ENCODE measurements around the gene TOGARAM2.
"Not testable (repeated sequence)": the region's sequence is repeated elsewhere in the genome, so short reads cannot be mapped to it uniquely, and the experiment has no call there.

Gene TOGARAM2

GRCh38 chr2:28975671-28976070, 5.4 kb upstream of the TOGARAM2 start:
- no peak overlapping the region for H3K4me3 ChIP-seq (ENCODE audit: low read depth, low read length)
- DNase-seq (ENCODE audit: low read depth): no peak
- no peak for TF ChIP-seq CTCF (IDR thresholded peaks at IDR 0.05; ENCODE audit: insufficient read depth, low read depth, low read length, missing control alignments)

DNA sequence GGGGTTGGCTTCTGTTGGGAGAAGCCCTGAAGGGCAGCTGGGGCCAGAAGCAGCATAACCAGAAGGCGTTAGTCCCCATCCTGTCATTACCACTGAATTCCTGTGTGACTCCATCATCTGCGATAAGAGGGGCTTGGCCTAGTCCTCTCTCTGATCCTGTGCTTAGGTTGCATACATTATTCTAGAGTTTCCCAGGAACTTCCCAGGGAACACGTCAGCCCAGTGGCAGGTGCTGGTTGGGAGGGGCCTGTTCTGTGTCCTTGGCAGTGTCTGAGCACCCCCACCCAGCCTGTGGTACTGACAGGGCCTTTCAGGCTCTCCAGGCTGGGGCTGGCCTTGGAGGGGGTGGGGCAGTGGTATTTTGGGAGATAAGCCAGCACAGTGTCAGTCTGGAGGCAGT, 4.5 kb upstream of the TOGARAM2 start:
- H3K4me3 ChIP-seq (ENCODE audit: low read depth, low read length): no peak overlapping the region
- TF ChIP-seq CTCF (IDR thresholded peaks at IDR 0.05; ENCODE audit: insufficient read depth, low read depth, low read length, missing control alignments): no peak
- no peak for DNase-seq (ENCODE audit: low read depth)

- DNase-seq (ENCODE audit: low read depth): no peak
- H3K4me3 ChIP-seq (ENCODE audit: low read depth, low read length): no peak overlapping the region
- no peak for TF ChIP-seq CTCF (IDR thresholded peaks at IDR 0.05; ENCODE audit: insufficient read depth, low read depth, low read length, missing control alignments)
Observed at GRCh38 chr2:28977176-28977875, 3.8 kb upstream of the TOGARAM2 start.

DNA sequence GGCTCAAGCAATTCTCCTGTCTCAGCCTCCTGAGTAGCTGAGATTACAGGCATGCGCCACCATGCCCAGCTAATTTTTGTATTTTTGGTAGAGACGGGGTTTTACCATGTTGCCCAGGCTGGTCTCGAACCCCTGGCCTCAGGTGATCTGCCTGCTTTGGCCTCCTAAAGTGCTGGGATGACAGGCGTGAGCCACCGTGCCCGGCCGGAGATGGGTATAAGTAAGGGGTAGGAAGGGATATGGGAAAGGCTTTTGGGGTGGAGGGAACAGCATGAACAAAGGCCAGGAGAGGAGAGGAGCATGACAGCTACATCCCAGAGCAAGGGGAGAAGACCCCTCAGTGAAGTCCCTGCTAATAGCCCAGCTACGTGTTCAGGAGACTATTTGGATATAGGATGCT, 3.1 kb upstream of the TOGARAM2 start:
- DNase-seq (ENCODE audit: low read depth); H3K4me3 ChIP-seq (ENCODE audit: low read depth, low read length): not testable (repeated sequence)

DNA sequence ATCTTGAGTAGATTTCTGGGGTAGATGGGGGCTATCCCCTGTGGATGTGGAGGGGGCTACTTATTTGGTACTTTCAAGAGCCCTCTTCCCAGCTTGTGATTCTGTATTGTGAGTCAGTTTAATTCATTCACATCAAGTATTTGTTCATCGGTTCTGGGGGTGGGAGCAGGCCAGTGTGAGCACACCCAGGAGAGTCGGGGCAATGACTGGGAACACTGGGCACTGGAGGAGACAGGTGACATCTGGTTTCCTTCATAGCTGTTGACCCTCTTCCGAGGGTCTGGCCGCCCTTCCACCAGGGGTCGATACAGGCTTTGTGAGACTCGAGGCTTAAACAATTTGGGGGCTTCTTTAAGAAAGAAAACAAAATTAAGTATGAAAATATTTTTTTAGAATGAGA, 2.5 kb upstream of the TOGARAM2 start:
- DNase-seq (ENCODE audit: low read depth): no peak
- no peak overlapping the region for H3K4me3 ChIP-seq (ENCODE audit: low read depth, low read length)
- no peak for TF ChIP-seq CTCF (IDR thresholded peaks at IDR 0.05; ENCODE audit: insufficient read depth, low read depth, low read length, missing control alignments)

DNA sequence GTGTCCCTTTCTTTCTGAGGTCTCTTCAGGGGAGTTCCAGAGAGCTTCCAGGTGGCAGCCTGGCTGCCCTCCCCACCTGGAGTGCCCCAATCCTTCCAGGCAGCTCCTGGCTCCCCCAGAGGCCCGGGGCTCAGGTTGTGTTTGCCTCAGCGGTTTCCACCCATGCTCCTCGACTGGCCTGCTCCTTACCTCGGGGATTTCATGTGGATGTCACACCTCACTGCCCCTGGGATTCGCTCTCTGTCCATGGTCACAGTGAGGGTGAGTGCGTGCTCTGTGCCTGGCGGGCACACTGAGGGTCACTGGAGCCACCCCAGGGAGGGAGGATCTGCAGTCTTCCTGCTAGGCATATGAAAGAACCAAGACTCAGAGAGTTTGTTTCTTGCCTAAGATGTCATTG, 2.1 kb upstream of the TOGARAM2 start:
- DNase-seq (ENCODE audit: low read depth): no peak
- H3K4me3 ChIP-seq (ENCODE audit: low read depth, low read length): no peak overlapping the region
- no peak for TF ChIP-seq CTCF (IDR thresholded peaks at IDR 0.05; ENCODE audit: insufficient read depth, low read depth, low read length, missing control alignments)

- no peak for DNase-seq (ENCODE audit: low read depth)
- no peak overlapping the region for H3K4me3 ChIP-seq (ENCODE audit: low read depth, low read length)
- no peak for TF ChIP-seq CTCF (IDR thresholded peaks at IDR 0.05; ENCODE audit: insufficient read depth, low read depth, low read length, missing control alignments)
Observed at GRCh38 chr2:28979576-28980366, 1.3 kb upstream of the TOGARAM2 start.
